NCI-H2107 treated with DMSO at 0.1 percent for 48 hours (cell line): Measurements from ENCODE around the gene KCNK18.
"Not testable (repeated sequence)": the region's sequence is repeated elsewhere in the genome, so short reads cannot be mapped to it uniquely, and the experiment has no call there.

Source experiments
- DNase-seq: peaks from one replicate; lab custom pipeline; 2025; ENCODE audit not compliant: unreplicated experiment; lab: John Stamatoyannopoulos, UW

Gene KCNK18

GRCh38 chr10:117218654-117219053 lies 21.4 kb downstream of the KCNK18 start:
- DNase-seq, result no peak

GRCh38 chr10:117221156-117221711 lies 23.9 kb downstream of the KCNK18 start:
- DNase-seq, result no peak

- DNase-seq, result no peak
Observed at GRCh38 chr10:117222552-117222951, 25.3 kb downstream of the KCNK18 start.

GRCh38 chr10:117222976-117223692 lies 25.8 kb downstream of the KCNK18 start:
- DNase-seq, result no peak

- DNase-seq, result no peak
Observed at GRCh38 chr10:117223693-117224430, 26.6 kb downstream of the KCNK18 start.

- no peak for DNase-seq
Observed at GRCh38 chr10:117224881-117225280, 27.6 kb downstream of the KCNK18 start.

GRCh38 chr10:117226813-117227451 lies 29.6 kb downstream of the KCNK18 start:
- DNase-seq, result no peak

GRCh38 chr10:117228210-117228609 lies 30.9 kb downstream of the KCNK18 start:
- DNase-seq, result no peak

- DNase-seq, result not testable (repeated sequence)
Observed at GRCh38 chr10:117230107-117230506, 32.8 kb downstream of the KCNK18 start.

GRCh38 chr10:117237401-117237991 lies 40.2 kb downstream of the KCNK18 start:
- no peak for DNase-seq

- DNase-seq, result no peak
Observed at GRCh38 chr10:117239051-117239450, 41.8 kb downstream of the KCNK18 start.

GRCh38 chr10:117239721-117240620 lies 42.7 kb downstream of the KCNK18 start:
- DNase-seq, result no peak

GRCh38 chr10:117240621-117241529 lies 43.6 kb downstream of the KCNK18 start, which contains the start of gene SLC18A2:
Gene SLC18A2 (plus strand): TSS chr10:117241114. CDS start chr10:117241694, 580 bp downstream.
- DNase-seq, result no peak

GRCh38 chr10:117241541-117242462 lies 44.5 kb downstream of the KCNK18 start:
- no peak for DNase-seq

- no peak for DNase-seq
Observed at GRCh38 chr10:117242463-117242832, 45.2 kb downstream of the KCNK18 start.

GRCh38 chr10:117246997-117247671 lies 49.8 kb downstream of the KCNK18 start:
- no peak for DNase-seq

- no peak for DNase-seq
Observed at GRCh38 chr10:117248750-117249465, 51.6 kb downstream of the KCNK18 start.
